K562 (cell line): ENCODE data around the gene DDX39A. TPM values are rescaled to one million over a fixed set of nuclear protein-coding genes. Genes with fewer than 3 reads are reported as not detected.

Source experiments
- CC2D1A ChIP-seq: fragments of 450-650 bp; IDR thresholded peaks from 2 replicates; pipeline ENCODE4 v1.6.1; 2017; ENCODE audit warnings: mild to moderate bottlenecking
- GMEB1 ChIP-seq: fragments of 250-450 bp; sonication (Bioruptor Pico); IDR thresholded peaks from 2 replicates; pipeline ENCODE4 v1.4.0; 2020; ENCODE audit warnings: mild to moderate bottlenecking
- HCFC1 ChIP-seq: IDR thresholded peaks from 2 replicates; pipeline ENCODE4 v1.6.1; 2012; ENCODE audit warnings: low read depth, low read length, improper control_type of control experiment
- HDAC8 ChIP-seq: fragments of 450-650 bp; IDR thresholded peaks from 2 replicates; pipeline ENCODE4 v1.6.1; 2016; ENCODE audit warnings: mild to moderate bottlenecking, missing genetic modification characterization, moderate library complexity, missing compliant biosample characterization
- HMG20B ChIP-seq: fragments of 250-450 bp; sonication (Bioruptor Pico); IDR thresholded peaks from 2 replicates; pipeline ENCODE4 v1.5.0; 2021; ENCODE audit warnings: mild to moderate bottlenecking
- HNRNPH1 ChIP-seq: fragments of 200-400 bp; formaldehyde crosslinking; optimal IDR thresholded peaks from 2 replicates; pipeline ENCODE3; 2017; ENCODE audit warnings: low read depth, mild to moderate bottlenecking, low read length, moderate library complexity
- HSF4 ChIP-seq: fragments of 250-450 bp; sonication (Bioruptor Pico); IDR thresholded peaks from 2 replicates; pipeline ENCODE4 v2.1.2; 2022; ENCODE audit warnings: mild to moderate bottlenecking, moderate library complexity, borderline replicate concordance
- NR2C1 ChIP-seq, 2 experiments: fragments of 450-650 bp; IDR thresholded peaks; 2 replicates each; pipeline ENCODE4 v1.6.1; 2017; ENCODE audit warnings: mild to moderate bottlenecking in 2 of 2, antibody characterized with exemption in 1 of 2, inconsistent platforms in 1 of 2, missing compliant biosample characterization in 1 of 2, missing genetic modification characterization in 1 of 2
- TAF15 ChIP-seq: fragments of 200-400 bp; formaldehyde crosslinking; IDR thresholded peaks from 2 replicates; pipeline ENCODE4 v1.6.1; 2017; ENCODE audit warnings: mild to moderate bottlenecking, low read depth, low read length, moderate library complexity
- TEAD1 ChIP-seq, 2 experiments: fragments of 450-650 bp in 1 of 2; sonication (generic) in 1 of 2; formaldehyde crosslinking; IDR thresholded peaks; 2 replicates each; pipeline versions ENCODE4 v1.4.0 to v1.8.0; 2020 to 2022; ENCODE audit warnings: mild to moderate bottlenecking in 2 of 2, missing genetic modification reagents in 1 of 2
- ZFP1 ChIP-seq: fragments of 450-650 bp; formaldehyde crosslinking; IDR thresholded peaks from 2 replicates; pipeline ENCODE4 v1.4.0; 2020; ENCODE audit warnings: mild to moderate bottlenecking, mixed read lengths
- ZNF165 ChIP-seq: fragments of 250-450 bp; sonication (Bioruptor Pico); IDR thresholded peaks from 2 replicates; pipeline ENCODE4 v1.4.0; 2020; ENCODE audit warnings: borderline replicate concordance
- ZNF408 ChIP-seq: fragments of 250-450 bp; sonication (Bioruptor Pico); IDR thresholded peaks from 2 replicates; pipeline ENCODE4 v1.4.0; 2020; ENCODE audit warnings: low read depth, mild to moderate bottlenecking, moderate library complexity
- ZNF785 ChIP-seq: fragments of 250-450 bp; sonication (Bioruptor Pico); IDR thresholded peaks from 2 replicates; pipeline ENCODE4 v1.4.0; 2020; ENCODE audit warnings: mild to moderate bottlenecking
- polyA plus RNA-seq, 8 experiments: library from polyadenylated mRNA; depleted of rRNA in 4 of 8; stranded (reverse) in 5 of 8; unstranded in 3 of 8; fragments of >200 nt; fragmentation: Nextera tagmentation in 2 of 8; fragmentation: Illumina TruSeq in 1 of 8; extraction: Ambion mirVana in 2 of 8; extraction: Trizol in 1 of 8; gene quantifications; 2 replicates each; pipeline versions ENCODE4 v1.2.1 to v1.2.3, GENCODE V29; 2011 to 2014; ENCODE audit warnings: inconsistent platforms in 1 of 8, missing spikeins in 1 of 8
- total RNA-seq, 7 experiments: library from RNA; depleted of rRNA in 6 of 7; stranded (reverse); fragments of >200 nt in 6 of 7; fragmentation: Illumina TruSeq in 2 of 7; extraction: Trizol in 2 of 7; gene quantifications; 2 replicates each; pipeline versions ENCODE4 v1.2.1 to v1.2.3, GENCODE V29; 2011 to 2021; ENCODE audit warnings: low replicate concordance in 1 of 7
- TF ChIP-seq, protein P1 (sequence below): fragments of 250-450 bp; sonication (Bioruptor Pico); IDR thresholded peaks from 2 replicates; pipeline ENCODE4 v1.8.0; 2021; ENCODE audit warnings: moderate library complexity, mild to moderate bottlenecking, inconsistent platforms
- TF ChIP-seq, protein P2 (sequence below): fragments of 450-650 bp; IDR thresholded peaks from 2 replicates; pipeline ENCODE4 v1.7.1; 2018; ENCODE audit warnings: mild to moderate bottlenecking, low read depth; ENCODE audit not compliant: partially characterized antibody
- TF ChIP-seq, protein P3 (sequence below): sonication (generic); formaldehyde crosslinking; IDR thresholded peaks from 2 replicates; pipeline ENCODE4 v1.8.0; 2022; ENCODE audit warnings: mild to moderate bottlenecking, missing genetic modification reagents, borderline replicate concordance
- TF ChIP-seq, protein P4 (sequence below): IDR thresholded peaks from 2 replicates; pipeline ENCODE4 v1.6.1; 2012; ENCODE audit warnings: low read depth, low read length, improper control_type of control experiment, borderline replicate concordance

Gene DDX39A
- total and polyA plus RNA-seq, 9 of the 15 experiments (the other 6 are each of a cell fraction or from before 2014, with no cell fraction given) = 90.3 to 250 (median 188) TPM

GRCh38 chr19:14425696-14426138 lies 6.6 kb upstream of the DDX39A start (continued):
- TF ChIP-seq, protein P1, sequence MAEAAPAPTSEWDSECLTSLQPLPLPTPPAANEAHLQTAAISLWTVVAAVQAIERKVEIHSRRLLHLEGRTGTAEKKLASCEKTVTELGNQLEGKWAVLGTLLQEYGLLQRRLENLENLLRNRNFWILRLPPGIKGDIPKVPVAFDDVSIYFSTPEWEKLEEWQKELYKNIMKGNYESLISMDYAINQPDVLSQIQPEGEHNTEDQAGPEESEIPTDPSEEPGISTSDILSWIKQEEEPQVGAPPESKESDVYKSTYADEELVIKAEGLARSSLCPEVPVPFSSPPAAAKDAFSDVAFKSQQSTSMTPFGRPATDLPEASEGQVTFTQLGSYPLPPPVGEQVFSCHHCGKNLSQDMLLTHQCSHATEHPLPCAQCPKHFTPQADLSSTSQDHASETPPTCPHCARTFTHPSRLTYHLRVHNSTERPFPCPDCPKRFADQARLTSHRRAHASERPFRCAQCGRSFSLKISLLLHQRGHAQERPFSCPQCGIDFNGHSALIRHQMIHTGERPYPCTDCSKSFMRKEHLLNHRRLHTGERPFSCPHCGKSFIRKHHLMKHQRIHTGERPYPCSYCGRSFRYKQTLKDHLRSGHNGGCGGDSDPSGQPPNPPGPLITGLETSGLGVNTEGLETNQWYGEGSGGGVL = no peak
- TF ChIP-seq ZNF785 (CRISPR knock-in tag) = no peak
- TF ChIP-seq TEAD1 (CRISPR knock-in tag; IDR thresholded peaks at IDR 0.05) = 0 out of 4 replicates have a peak, but pooled peaks of 1 of the 2 experiments have one; percentile 14
- TF ChIP-seq, protein P2, sequence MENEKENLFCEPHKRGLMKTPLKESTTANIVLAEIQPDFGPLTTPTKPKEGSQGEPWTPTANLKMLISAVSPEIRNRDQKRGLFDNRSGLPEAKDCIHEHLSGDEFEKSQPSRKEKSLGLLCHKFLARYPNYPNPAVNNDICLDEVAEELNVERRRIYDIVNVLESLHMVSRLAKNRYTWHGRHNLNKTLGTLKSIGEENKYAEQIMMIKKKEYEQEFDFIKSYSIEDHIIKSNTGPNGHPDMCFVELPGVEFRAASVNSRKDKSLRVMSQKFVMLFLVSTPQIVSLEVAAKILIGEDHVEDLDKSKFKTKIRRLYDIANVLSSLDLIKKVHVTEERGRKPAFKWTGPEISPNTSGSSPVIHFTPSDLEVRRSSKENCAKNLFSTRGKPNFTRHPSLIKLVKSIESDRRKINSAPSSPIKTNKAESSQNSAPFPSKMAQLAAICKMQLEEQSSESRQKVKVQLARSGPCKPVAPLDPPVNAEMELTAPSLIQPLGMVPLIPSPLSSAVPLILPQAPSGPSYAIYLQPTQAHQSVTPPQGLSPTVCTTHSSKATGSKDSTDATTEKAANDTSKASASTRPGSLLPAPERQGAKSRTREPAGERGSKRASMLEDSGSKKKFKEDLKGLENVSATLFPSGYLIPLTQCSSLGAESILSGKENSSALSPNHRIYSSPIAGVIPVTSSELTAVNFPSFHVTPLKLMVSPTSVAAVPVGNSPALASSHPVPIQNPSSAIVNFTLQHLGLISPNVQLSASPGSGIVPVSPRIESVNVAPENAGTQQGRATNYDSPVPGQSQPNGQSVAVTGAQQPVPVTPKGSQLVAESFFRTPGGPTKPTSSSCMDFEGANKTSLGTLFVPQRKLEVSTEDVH = no peak
- no peak for TF ChIP-seq HSF4 (CRISPR knock-in tag)
- no peak for TF ChIP-seq GMEB1 (CRISPR knock-in tag)
- no peak for TF ChIP-seq CC2D1A
- TF ChIP-seq, protein P3, sequence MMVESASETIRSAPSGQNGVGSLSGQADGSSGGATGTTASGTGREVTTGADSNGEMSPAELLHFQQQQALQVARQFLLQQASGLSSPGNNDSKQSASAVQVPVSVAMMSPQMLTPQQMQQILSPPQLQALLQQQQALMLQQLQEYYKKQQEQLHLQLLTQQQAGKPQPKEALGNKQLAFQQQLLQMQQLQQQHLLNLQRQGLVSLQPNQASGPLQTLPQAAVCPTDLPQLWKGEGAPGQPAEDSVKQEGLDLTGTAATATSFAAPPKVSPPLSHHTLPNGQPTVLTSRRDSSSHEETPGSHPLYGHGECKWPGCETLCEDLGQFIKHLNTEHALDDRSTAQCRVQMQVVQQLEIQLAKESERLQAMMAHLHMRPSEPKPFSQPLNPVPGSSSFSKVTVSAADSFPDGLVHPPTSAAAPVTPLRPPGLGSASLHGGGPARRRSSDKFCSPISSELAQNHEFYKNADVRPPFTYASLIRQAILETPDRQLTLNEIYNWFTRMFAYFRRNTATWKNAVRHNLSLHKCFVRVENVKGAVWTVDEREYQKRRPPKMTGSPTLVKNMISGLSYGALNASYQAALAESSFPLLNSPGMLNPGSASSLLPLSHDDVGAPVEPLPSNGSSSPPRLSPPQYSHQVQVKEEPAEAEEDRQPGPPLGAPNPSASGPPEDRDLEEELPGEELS (CRISPR knock-in tag) = no peak
- TF ChIP-seq HMG20B (CRISPR knock-in tag) = no peak
- no peak for TF ChIP-seq HDAC8 (tag)
- TF ChIP-seq, protein P4, sequence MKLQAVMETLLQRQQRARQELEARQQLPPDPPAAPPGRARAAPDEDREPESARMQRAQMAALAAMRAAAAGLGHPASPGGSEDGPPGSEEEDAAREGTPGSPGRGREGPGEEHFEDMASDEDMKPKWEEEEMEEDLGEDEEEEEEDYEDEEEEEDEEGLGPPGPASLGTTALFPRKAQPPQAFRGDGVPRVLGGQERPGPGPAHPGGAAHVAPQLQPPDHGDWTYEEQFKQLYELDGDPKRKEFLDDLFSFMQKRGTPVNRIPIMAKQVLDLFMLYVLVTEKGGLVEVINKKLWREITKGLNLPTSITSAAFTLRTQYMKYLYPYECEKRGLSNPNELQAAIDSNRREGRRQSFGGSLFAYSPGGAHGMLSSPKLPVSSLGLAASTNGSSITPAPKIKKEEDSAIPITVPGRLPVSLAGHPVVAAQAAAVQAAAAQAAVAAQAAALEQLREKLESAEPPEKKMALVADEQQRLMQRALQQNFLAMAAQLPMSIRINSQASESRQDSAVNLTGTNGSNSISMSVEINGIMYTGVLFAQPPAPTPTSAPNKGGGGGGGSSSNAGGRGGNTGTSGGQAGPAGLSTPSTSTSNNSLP = no peak
- TF ChIP-seq ZFP1 (CRISPR knock-in tag) = no peak
- no peak for TF ChIP-seq TAF15
- no peak for TF ChIP-seq HCFC1
- TF ChIP-seq NR2C1 (IDR thresholded peaks at IDR 0.05) = no peak
- no peak for TF ChIP-seq NR2C1 (tag; IDR thresholded peaks at IDR 0.05)
- TF ChIP-seq HNRNPH1 = no peak
- TF ChIP-seq ZNF408 (CRISPR knock-in tag) = no peak
- TF ChIP-seq ZNF165 (CRISPR knock-in tag) = no peak
